ENCODE data around the gene ZNF609.

DNA sequence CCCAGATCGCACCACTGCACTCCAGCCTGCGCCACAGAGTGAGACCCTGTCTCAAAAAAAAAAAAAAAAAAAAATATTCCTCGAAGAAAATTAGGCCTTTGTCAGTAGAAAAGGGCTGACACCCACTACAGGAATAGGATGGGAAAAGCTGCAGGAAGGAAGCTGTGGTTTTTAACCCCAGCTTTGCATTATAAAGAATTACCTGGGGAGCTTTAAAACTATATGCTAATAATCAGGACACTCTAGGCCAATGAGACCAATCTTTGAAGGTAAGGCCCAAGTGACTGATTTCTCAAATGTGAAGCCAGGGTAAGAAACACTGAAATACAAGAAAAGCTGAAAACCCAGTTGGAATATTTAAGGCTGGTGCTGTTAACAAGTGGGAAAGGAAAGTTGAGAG, 240.7 kb downstream of the ZNF609 start:
- TF ChIP-seq CTCF (IDR thresholded peaks at IDR 0.05; ENCODE audit: poor library complexity) (no peak), EZH2phosphoT487 (IDR thresholded peaks at IDR 0.05; ENCODE audit: low read depth, severe bottlenecking, unreplicated experiment) (no peak), EZH2 (IDR thresholded peaks at IDR 0.05; ENCODE audit: borderline replicate concordance) (no peak)
